Endothelial cell of umbilical vein (primary cell): ENCODE results near the gene TRPC6. TPM values are rescaled to one million over a fixed set of nuclear protein-coding genes. Genes with fewer than 3 reads are reported as not detected.

Experiments used
- BruUV-seq: library from RNA; stranded (reverse); fragments of 400-500 nt; replicated peaks from 2 replicates; lab custom pipeline; 2021; lab: Mats Ljungman, UMichigan
- CTCF ChIA-PET: fragments of 300-600, 350-600 bp; sonication (Branson Sonifier 250); formaldehyde crosslinking; loops from one replicate; lab custom pipeline; 2021; ENCODE audit warnings: antibody characterized with exemption, inconsistent platforms; lab: Charles Lee
- POLR2A ChIA-PET: fragments of 300-600, 350-600 bp; sonication (Branson Sonifier 250); formaldehyde crosslinking; loops from one replicate; lab custom pipeline; 2021; ENCODE audit warnings: antibody characterized with exemption, inconsistent platforms; lab: Charles Lee
- DNase-seq: peaks from one replicate; pipeline ENCODE4 v3.0.0-alpha.2; 2011; ENCODE audit warnings: low read depth, low spot score
- FAIRE-seq: peaks from 2 replicates; lab custom pipeline; 2011; peaks lifted over from hg19 to GRCh38; lab: Jason Lieb, UNC
- H2AFZ ChIP-seq: 2 replicates; pipeline ENCODE4 v1.6.0; 2012; ENCODE audit warnings: low read depth, low read length, control low read depth, inconsistent platforms
- H3K27ac ChIP-seq: 2 replicates; pipeline ENCODE4 v1.5.1; 2011; ENCODE audit warnings: low read depth, mild to moderate bottlenecking, control low read depth, low read length, moderate library complexity; ENCODE audit not compliant: insufficient read depth
- H3K27me3 ChIP-seq, 2 experiments: 2 replicates each; pipeline versions ENCODE4 v1.6.0 to v1.6.1; 2011; ENCODE audit warnings: low read length in 2 of 2, mixed read lengths in 1 of 2; ENCODE audit not compliant: control insufficient read depth in 2 of 2, insufficient read depth in 2 of 2
- H3K36me3 ChIP-seq, 2 experiments: 2 replicates in 1 of 2; 3 replicates in 1 of 2; pipeline ENCODE4 v1.5.1; 2011; ENCODE audit warnings: low read length in 2 of 2, mild to moderate bottlenecking in 1 of 2, moderate library complexity in 1 of 2; ENCODE audit not compliant: control insufficient read depth in 2 of 2, insufficient read depth in 2 of 2; ENCODE audit errors: extremely low read depth in 1 of 2
- H3K4me1 ChIP-seq: 3 replicates; pipeline ENCODE4 v1.5.1; 2011; ENCODE audit warnings: mild to moderate bottlenecking, low read length; ENCODE audit not compliant: control insufficient read depth, insufficient read depth; ENCODE audit errors: extremely low read depth
- H3K4me2 ChIP-seq: 2 replicates; pipeline ENCODE4 v1.6.1; 2011; ENCODE audit warnings: low read length, control low read depth, mixed read lengths; ENCODE audit not compliant: insufficient read depth
- H3K4me3 ChIP-seq, 3 experiments: fragments of 200-600 bp in 1 of 3; sonication (generic), shearing (Covaris generic) in 1 of 3; replicated peaks in 1 of 3; 2 replicates each; pipeline ENCODE4 v1.5.1; 2011 to 2016; ENCODE audit warnings: control low read depth in 3 of 3, low read length in 3 of 3, mild to moderate bottlenecking in 2 of 3, inconsistent platforms in 1 of 3, low read depth in 1 of 3, moderate library complexity in 1 of 3; ENCODE audit not compliant: insufficient read depth in 1 of 3
- H3K79me2 ChIP-seq: 2 replicates; pipeline ENCODE4 v1.6.0; 2012; ENCODE audit warnings: low read length, inconsistent platforms; ENCODE audit not compliant: control insufficient read depth, insufficient read depth
- H3K9ac ChIP-seq: replicated peaks from 2 replicates; pipeline ENCODE3; 2011; ENCODE audit warnings: low read length, control low read depth; ENCODE audit not compliant: insufficient read depth; ENCODE audit errors: extremely low read depth
- H3K9me1 ChIP-seq: replicated peaks from 3 replicates; pipeline ENCODE4 v1.6.0; 2011; ENCODE audit warnings: mild to moderate bottlenecking, low read length; ENCODE audit not compliant: control insufficient read depth, insufficient read depth; ENCODE audit errors: extremely low read depth
- H3K9me3 ChIP-seq: replicated peaks from 2 replicates; pipeline ENCODE4 v1.5.1; 2012; ENCODE audit warnings: low read length, inconsistent platforms; ENCODE audit not compliant: control insufficient read depth, insufficient read depth
- H4K20me1 ChIP-seq: replicated peaks from 2 replicates; pipeline ENCODE3; 2011; ENCODE audit warnings: mild to moderate bottlenecking, low read length; ENCODE audit not compliant: control insufficient read depth, insufficient read depth; ENCODE audit errors: extremely low read depth
- CTCF ChIP-seq, 2 donors: IDR thresholded peaks; 1 replicate in 1 of 2; 2 replicates in 1 of 2; pipeline ENCODE4 v1.5.1; 2011; ENCODE audit warnings: low read length in 2 of 2, mild to moderate bottlenecking in 2 of 2, moderate library complexity in 2 of 2, control low read depth in 1 of 2, inconsistent platforms in 1 of 2, low read depth in 1 of 2; ENCODE audit not compliant: insufficient read depth in 1 of 2; ENCODE audit errors: extremely low read depth in 1 of 2
- EZH2 ChIP-seq: IDR thresholded peaks from 2 replicates; pipeline ENCODE4 v1.6.1; 2012; ENCODE audit warnings: borderline replicate concordance, low read depth, mild to moderate bottlenecking, moderate library complexity, low read length, inconsistent platforms; ENCODE audit not compliant: severe bottlenecking
- FOS ChIP-seq: IDR thresholded peaks from 2 replicates; pipeline ENCODE4 v1.6.1; 2011; ENCODE audit warnings: mild to moderate bottlenecking, low read length, moderate library complexity, borderline replicate concordance; ENCODE audit not compliant: insufficient read depth
- GATA2 ChIP-seq: IDR thresholded peaks from 2 replicates; pipeline ENCODE4 v1.7.0; 2011; ENCODE audit warnings: low read depth, mild to moderate bottlenecking, moderate library complexity, mixed read lengths, low read length; ENCODE audit not compliant: insufficient read length, insufficient read depth
- JUN ChIP-seq: IDR thresholded peaks from 2 replicates; pipeline ENCODE4 v1.6.1; 2011; ENCODE audit warnings: borderline replicate concordance, low read depth; ENCODE audit not compliant: insufficient read length, insufficient read depth
- MYC ChIP-seq: IDR thresholded peaks from one replicate; pipeline ENCODE4 v1.6.1; 2011; ENCODE audit warnings: mild to moderate bottlenecking, low read depth, low read length
- POLR2A ChIP-seq: IDR thresholded peaks from 2 replicates; pipeline ENCODE4 v1.6.1; 2012; ENCODE audit warnings: low read depth, mild to moderate bottlenecking, control low read depth, low read length
- POLR2AphosphoS5 ChIP-seq: IDR thresholded peaks from 2 replicates; pipeline ENCODE4 v1.6.1; 2012; ENCODE audit warnings: low read depth, mild to moderate bottlenecking, control low read depth, low read length, moderate library complexity; ENCODE audit not compliant: insufficient read depth
- dilution Hi-C: fragments of 300-500 bp; cut with MboI; formaldehyde crosslinking; loops from one replicate; pipeline ENCODE4 v1.15.0; 2019; ENCODE audit warnings: low sequenced_read_pairs; ENCODE audit not compliant: extremely low pct_ligation_motif_present
- intact Hi-C: fragments of 100-400 bp; cut with micrococcal nuclease; formaldehyde crosslinking; loops from one replicate; pipeline ENCODE4 v1.10.0; 2022
- polyA plus RNA-seq, 4 experiments: library from polyadenylated mRNA; depleted of rRNA in 3 of 4; stranded (reverse) in 3 of 4; unstranded in 1 of 4; fragments of >200 nt; gene quantifications; 2 replicates each; pipeline versions ENCODE4 v1.2.1 to v1.2.3, GENCODE V29; 2011 to 2012; ENCODE audit warnings: missing spikeins in 1 of 4
- total RNA-seq: library from RNA; stranded (reverse); gene quantifications from 2 replicates; pipeline ENCODE4 v1.2.3, GENCODE V29; 2021
- TF ChIP-seq, protein P1 (sequence below): IDR thresholded peaks from 2 replicates; pipeline ENCODE4 v1.6.1; 2011; ENCODE audit not compliant: insufficient read depth, insufficient read length

The TRPC6 gene
- total and polyA plus RNA-seq, 2 donors (not counting 3 experiments of a cell fraction or from before 2014, with no cell fraction given), result not detected

DNA sequence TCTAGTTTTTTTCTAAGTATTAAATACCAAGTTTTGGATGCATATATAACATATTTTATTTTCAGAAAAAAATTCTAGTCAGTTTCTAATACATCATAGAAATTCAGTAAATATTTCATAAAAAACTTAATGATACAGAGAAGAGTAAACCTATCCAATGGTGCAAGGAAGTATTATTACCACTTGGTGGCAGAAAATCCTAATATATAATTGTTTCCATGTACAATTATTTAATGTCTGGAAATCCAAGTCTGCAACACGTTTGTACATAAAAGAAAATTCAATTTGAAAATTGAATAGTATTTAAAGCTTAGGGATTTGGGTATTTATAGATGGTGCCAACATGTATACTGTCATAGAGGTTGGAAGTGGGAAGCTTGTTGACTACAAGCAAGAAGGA, 127.0 kb downstream of the TRPC6 start:
- intact Hi-C loops, result loop anchor here (2.0 kb wide), 1 partner anchor 392 kb away; no protein-coding TSS in a partner anchor
- CTCF ChIA-PET, result interaction anchor here (1.0 to 1.1 kb wide), 2 partner anchors 390 to 551 kb away, joined by 3 to 4 read pairs; no protein-coding TSS in a partner anchor
- H2AFZ ChIP-seq, result no peak overlapping the region

More for the DNA sequence above, 127.0 kb downstream of the TRPC6 start:
- H3K36me3 ChIP-seq, result no peaks in the 10 kb centered on the region
- POLR2A ChIA-PET, result no interaction called here
- no peaks in the 10 kb centered on the region for H3K4me1 ChIP-seq
- TF ChIP-seq FOS (no peak), POLR2AphosphoS5 (no peak), CTCF (IDR thresholded peaks at IDR 0.05; ENCODE audit: extremely low read depth in 1 of 2, insufficient read depth in 1 of 2, low read depth in 1 of 2, low read length in 2 of 2) (no peak), JUN (no peak), EZH2 (no peak), MYC (no peak), POLR2A (no peak), GATA2 (no peak)
- TF ChIP-seq, protein P1, sequence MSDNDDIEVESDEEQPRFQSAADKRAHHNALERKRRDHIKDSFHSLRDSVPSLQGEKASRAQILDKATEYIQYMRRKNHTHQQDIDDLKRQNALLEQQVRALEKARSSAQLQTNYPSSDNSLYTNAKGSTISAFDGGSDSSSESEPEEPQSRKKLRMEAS, result no peak
- BruUV-seq, result no TSS peak
- H4K20me1 ChIP-seq, result no peaks in the 10 kb centered on the region
- H3K79me2 ChIP-seq, result no peaks in the 10 kb centered on the region
- no peak overlapping the region for H3K9ac ChIP-seq
- H3K4me3 ChIP-seq, result no peak overlapping the region
- no peaks in the 10 kb centered on the region for H3K27me3 ChIP-seq
- H3K9me3 ChIP-seq, result no peaks in the 10 kb centered on the region
- no peak overlapping the region for H3K27ac ChIP-seq
- dilution Hi-C loops, result no loop called here
- no peak overlapping the region for H3K4me2 ChIP-seq
- H3K9me1 ChIP-seq, result no peaks in the 10 kb centered on the region
- DNase-seq, result no peak
- FAIRE-seq, result no peak
